Panc1 (cell line): Measurements from ENCODE around the gene B4GALT5. TPM values are rescaled to one million over a fixed set of nuclear protein-coding genes. Genes with fewer than 3 reads are reported as not detected.

ENCODE experiments used
- ATAC-seq: fragments of 200-7000 bp; cut with Tn5 transposase; 2 replicates; pipeline ENCODE4 v1.9.1; 2020; ENCODE audit warnings: mild to moderate bottlenecking, moderate library complexity
- BruUV-seq: library from RNA; stranded (reverse); fragments of 400-500 nt; replicated peaks from 2 replicates; lab custom pipeline; 2021; lab: Mats Ljungman, UMichigan
- CTCF ChIA-PET: fragments of 300-600 bp; sonication (Branson Sonifier 250); formaldehyde crosslinking; loops from one replicate; lab custom pipeline; 2022; ENCODE audit warnings: antibody characterized with exemption; lab: Charles Lee
- POLR2A ChIA-PET: fragments of 300-600 bp; sonication (Branson Sonifier 250); formaldehyde crosslinking; loops from one replicate; lab custom pipeline; 2022; ENCODE audit warnings: antibody characterized with exemption; lab: Charles Lee
- DNase-seq: peaks from one replicate; pipeline ENCODE4 v3.0.0-alpha.2; 2010; ENCODE audit warnings: low read depth, low spot score
- H3K27ac ChIP-seq: 2 replicates; pipeline ENCODE4 v1.5.1; 2011; ENCODE audit warnings: mild to moderate bottlenecking, low read length, inconsistent platforms
- H3K27me3 ChIP-seq: fragments of 200-500 bp; sonication (Bioruptor generic); 2 replicates; pipeline ENCODE4 v1.6.0; 2014; ENCODE audit warnings: low read length, inconsistent platforms; ENCODE audit not compliant: control insufficient read depth, insufficient read depth
- H3K36me3 ChIP-seq: fragments of 200-500 bp; sonication (Bioruptor generic); 2 replicates; pipeline ENCODE4 v1.5.1; 2014; ENCODE audit warnings: inconsistent platforms, mild to moderate bottlenecking, low read length, moderate library complexity; ENCODE audit not compliant: control insufficient read depth, insufficient read depth
- H3K4me1 ChIP-seq: 2 replicates; pipeline ENCODE4 v1.5.1; 2011; ENCODE audit warnings: inconsistent platforms, mild to moderate bottlenecking, low read length, moderate library complexity; ENCODE audit not compliant: control insufficient read depth, insufficient read depth
- H3K4me3 ChIP-seq, 2 experiments: 2 replicates each; pipeline ENCODE4 v1.5.1; 2011 to 2012; ENCODE audit warnings: low read depth in 2 of 2, low read length in 2 of 2, mild to moderate bottlenecking in 2 of 2, inconsistent platforms in 1 of 2, moderate library complexity in 1 of 2
- H3K9me3 ChIP-seq: fragments of 200-500 bp; sonication (Bioruptor generic); 2 replicates; pipeline ENCODE4 v1.5.1; 2014; ENCODE audit warnings: low read depth, mild to moderate bottlenecking, inconsistent platforms, low read length, moderate library complexity; ENCODE audit not compliant: control insufficient read depth, insufficient read depth
- CTCF ChIP-seq: fragments of 450-650 bp; IDR thresholded peaks from 2 replicates; pipeline ENCODE4 v1.5.1; 2017; ENCODE audit warnings: mild to moderate bottlenecking
- POLR2AphosphoS5 ChIP-seq: IDR thresholded peaks from 2 replicates; pipeline ENCODE4 v1.6.1; 2012; ENCODE audit warnings: mild to moderate bottlenecking, low read depth, low read length, moderate library complexity
- REST ChIP-seq, 2 experiments: IDR thresholded peaks; 2 replicates each; pipeline ENCODE4 v1.6.1; 2011 to 2012; ENCODE audit warnings: low read depth in 2 of 2, control low read depth in 1 of 2, low read length in 1 of 2, mild to moderate bottlenecking in 1 of 2, moderate library complexity in 1 of 2; ENCODE audit not compliant: insufficient read depth in 1 of 2
- SIN3A ChIP-seq: IDR thresholded peaks from 2 replicates; pipeline ENCODE4 v1.6.1; 2012; ENCODE audit warnings: low read depth, mild to moderate bottlenecking, low read length, moderate library complexity, borderline replicate concordance; ENCODE audit not compliant: insufficient read depth
- TCF7L2 ChIP-seq: IDR thresholded peaks from 2 replicates; pipeline ENCODE4 v1.6.1; 2011; ENCODE audit warnings: mild to moderate bottlenecking, low read depth, low read length, inconsistent platforms
- in situ Hi-C: cut with HindIII; loops from 2 replicates; pipeline ENCODE4 v1.10.0; 2016; ENCODE audit warnings: low sequenced_read_pairs, low pct_unique_long_range_greater_than_20kb
- intact Hi-C: fragments of 100-400 bp; cut with micrococcal nuclease; formaldehyde crosslinking; loops from one replicate; pipeline ENCODE4 v1.10.0; 2022; ENCODE audit not compliant: unreplicated experiment
- total RNA-seq: library from RNA; stranded (reverse); gene quantifications from one replicate; pipeline ENCODE4 v1.2.1, GENCODE V29; 2021; ENCODE audit not compliant: unreplicated experiment

Gene B4GALT5
- total RNA-seq, 1 experiment from 2014 or later, result 40.0 TPM

- DNase-seq, result no peak
- POLR2A ChIA-PET, result no interaction called here
These were observed 80.0 kb downstream of the B4GALT5 start for GRCh38 chr20:49633643-49634042.

GRCh38 chr20:49633023-49633422 lies 80.7 kb downstream of the B4GALT5 start:
- no TSS peak for BruUV-seq
- ATAC-seq (no peak), DNase-seq (no peak)
- ChIA-PET POLR2A (no interaction called here), CTCF (interaction anchor here (0.6 kb wide), 2 partner anchors 11 to 177 kb away, joined by 4 to 15 read pairs; no protein-coding TSS in a partner anchor)
- peaks cover 9% of the 10 kb centered on the region; the same call in 1 of the 2 replicates for H3K36me3 ChIP-seq
- in situ Hi-C loops, result no loop called here
- no peaks in the 10 kb centered on the region; the same call in 1 of the 2 replicates for H3K4me1 ChIP-seq
- intact Hi-C loops, result no loop called here
- H3K4me3 ChIP-seq, result no peak overlapping the region
- no peak for TF ChIP-seq SIN3A
- no peak for TF ChIP-seq REST (IDR thresholded peaks at IDR 0.05; ENCODE audit: insufficient read depth in 1 of 2, low read depth in 2 of 2, low read length in 1 of 2)
- TF ChIP-seq TCF7L2, result no peak
- no peak for TF ChIP-seq POLR2AphosphoS5
- TF ChIP-seq CTCF, result no peak
- no peaks in the 10 kb centered on the region for H3K9me3 ChIP-seq
- no peak overlapping the region for H3K27ac ChIP-seq
- no peaks in the 10 kb centered on the region for H3K27me3 ChIP-seq

More at GRCh38 chr20:49633643-49634042, 80.0 kb downstream of the B4GALT5 start:
- intact Hi-C loops, result no loop called here
- Histone ChIP-seq H3K27me3 (no peaks in the 10 kb centered on the region), H3K9me3 (no peaks in the 10 kb centered on the region), H3K36me3 (peaks cover 11% of the 10 kb centered on the region; the same call in 1 of the 2 replicates), H3K4me1 (no peaks in the 10 kb centered on the region; the same call in 1 of the 2 replicates), H3K4me3 (no peak overlapping the region), H3K27ac (no peak overlapping the region)
- no peak for TF ChIP-seq TCF7L2
- TF ChIP-seq REST (IDR thresholded peaks at IDR 0.05; ENCODE audit: insufficient read depth in 1 of 2, low read depth in 2 of 2, low read length in 1 of 2), result no peak
- no peak for TF ChIP-seq SIN3A
- no peak for TF ChIP-seq POLR2AphosphoS5
- TF ChIP-seq CTCF, result no peak
- in situ Hi-C loops, result no loop called here
- ATAC-seq, result no peak
- CTCF ChIA-PET, result no interaction called here
- BruUV-seq, result no TSS peak
